ENCODE measurements around the gene RPL10A. TPM values are rescaled to one million over a fixed set of nuclear protein-coding genes. Genes with fewer than 3 reads are reported as not detected.
A peak's percentile ranks its signal among the peaks of the same experiment; 100 is the strongest.
"Not testable (repeated sequence)": the region's sequence is repeated elsewhere in the genome, so short reads cannot be mapped to it uniquely, and the experiment has no call there.

RPL10A gene
- total RNA-seq, 6 donors from 2014 or later = 474 to 1,092 (median 918) TPM

DNA sequence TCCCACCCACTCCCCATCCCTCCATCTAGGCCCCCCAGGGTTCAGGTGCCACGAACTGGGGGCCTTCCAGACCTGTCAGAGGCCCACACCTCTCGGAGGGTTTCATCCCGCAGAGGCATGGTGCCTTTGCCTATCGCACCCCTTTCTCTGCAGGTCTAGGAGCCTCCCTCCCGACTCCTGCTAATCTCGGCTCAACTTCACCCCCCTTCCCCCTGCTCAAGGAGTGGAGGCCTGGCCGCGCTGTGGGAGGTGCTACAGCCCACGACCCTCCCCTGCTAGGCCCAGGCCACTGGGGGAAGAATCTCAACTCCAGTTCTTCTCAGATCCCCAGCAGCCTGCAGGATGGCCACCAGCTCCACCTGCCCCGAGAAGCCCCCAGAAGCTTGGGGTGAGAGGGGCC lies 44.5 kb downstream of the RPL10A start, which contains the start of gene TULP1:
TSS of gene TULP1 (minus strand) at position 157 of the 400 bp plus-strand sequence. CDS start at position 119, 38 bp downstream.
- peak in 1 of 2 donors; percentile 42 for DNase-seq
- H3K36me3 ChIP-seq = no peaks in the 10 kb centered on the region
- WGBS, 2 donors = 90 to 92% methylated on average over 9 to 10 of the region's 10 CpGs
- peaks cover 0 to 9% (median 8%) of the 10 kb centered on the region in 4 donors for H3K4me1 ChIP-seq
- H3K4me3 ChIP-seq = peak within 1 kb of the TSS in 1 of 4 donors; percentile 3
- no peak for ATAC-seq (ENCODE audit: low FRiP score in 2 of 2)
- H3K9me3 ChIP-seq = no peaks in the 10 kb centered on the region
- peaks cover 0 to 17% (median 9%) of the 10 kb centered on the region in 4 donors for H3K27me3 ChIP-seq
- no peak for TF ChIP-seq POLR2A (IDR thresholded peaks at IDR 0.05)
- TF ChIP-seq POLR2AphosphoS5 (IDR thresholded peaks at IDR 0.05) = no peak
- TF ChIP-seq, protein P1, sequence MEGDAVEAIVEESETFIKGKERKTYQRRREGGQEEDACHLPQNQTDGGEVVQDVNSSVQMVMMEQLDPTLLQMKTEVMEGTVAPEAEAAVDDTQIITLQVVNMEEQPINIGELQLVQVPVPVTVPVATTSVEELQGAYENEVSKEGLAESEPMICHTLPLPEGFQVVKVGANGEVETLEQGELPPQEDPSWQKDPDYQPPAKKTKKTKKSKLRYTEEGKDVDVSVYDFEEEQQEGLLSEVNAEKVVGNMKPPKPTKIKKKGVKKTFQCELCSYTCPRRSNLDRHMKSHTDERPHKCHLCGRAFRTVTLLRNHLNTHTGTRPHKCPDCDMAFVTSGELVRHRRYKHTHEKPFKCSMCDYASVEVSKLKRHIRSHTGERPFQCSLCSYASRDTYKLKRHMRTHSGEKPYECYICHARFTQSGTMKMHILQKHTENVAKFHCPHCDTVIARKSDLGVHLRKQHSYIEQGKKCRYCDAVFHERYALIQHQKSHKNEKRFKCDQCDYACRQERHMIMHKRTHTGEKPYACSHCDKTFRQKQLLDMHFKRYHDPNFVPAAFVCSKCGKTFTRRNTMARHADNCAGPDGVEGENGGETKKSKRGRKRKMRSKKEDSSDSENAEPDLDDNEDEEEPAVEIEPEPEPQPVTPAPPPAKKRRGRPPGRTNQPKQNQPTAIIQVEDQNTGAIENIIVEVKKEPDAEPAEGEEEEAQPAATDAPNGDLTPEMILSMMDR (IDR thresholded peaks at IDR 0.05) = no peak
- no peak for TF ChIP-seq EP300 (IDR thresholded peaks at IDR 0.05)
- H3K27ac ChIP-seq = no peak within 1 kb of the TSS

DNA sequence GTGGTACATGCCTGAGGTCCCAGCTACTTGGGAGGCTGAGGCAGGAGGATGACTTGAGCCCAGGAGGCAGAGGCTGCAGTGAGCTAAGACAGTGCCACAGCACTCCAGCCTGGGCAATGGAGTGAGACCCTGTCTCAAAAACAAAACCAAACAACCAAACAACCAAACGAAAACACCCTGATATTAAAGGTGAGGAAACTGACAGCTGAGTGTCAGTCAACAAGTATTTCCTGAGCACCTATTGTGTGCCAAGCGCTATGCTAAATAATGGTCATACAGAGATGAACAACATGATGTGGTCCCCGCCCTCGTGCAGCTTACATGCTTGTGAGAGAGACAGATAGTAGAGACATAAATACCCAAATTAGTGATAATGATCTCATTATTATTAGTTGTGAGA lies 46.4 kb downstream of the RPL10A start:
- peaks cover 0 to 17% (median 9%) of the 10 kb centered on the region in 4 donors for H3K27me3 ChIP-seq
- H3K4me1 ChIP-seq = peaks cover 0 to 9% (median 8%) of the 10 kb centered on the region in 4 donors
- 70 to 71% methylated on average over 4 of the region's 4 CpGs for WGBS, 2 donors

DNA sequence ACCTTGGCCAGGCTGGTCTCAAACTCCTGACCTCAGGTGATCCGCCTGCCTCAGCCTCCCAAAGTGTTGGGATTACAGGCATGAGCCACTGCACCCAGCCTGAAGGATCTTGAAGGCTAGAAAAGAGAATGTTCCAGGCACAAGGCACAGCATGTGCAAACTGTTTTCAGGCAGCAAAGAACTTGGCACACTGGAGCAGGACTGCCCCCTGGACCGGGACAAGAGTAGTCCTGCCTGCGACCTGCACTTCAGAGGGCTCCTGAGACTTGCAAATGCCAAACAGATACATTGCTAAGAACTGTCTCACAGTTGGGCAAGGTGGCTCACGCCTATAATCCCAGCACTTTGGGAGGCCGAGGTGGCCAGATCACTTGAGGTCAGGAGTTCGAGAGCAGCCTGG lies 47.7 kb downstream of the RPL10A start:
- 76 to 83% methylated on average over 4 to 6 of the region's 6 CpGs for WGBS, 2 donors
- DNase-seq; H3K27ac ChIP-seq; H3K4me1 ChIP-seq; H3K9me3 ChIP-seq; H3K4me3 ChIP-seq; H3K36me3 ChIP-seq; ATAC-seq (ENCODE audit: low FRiP score in 2 of 2): not testable (repeated sequence)
- peaks cover 0 to 15% (median 9%) of the 10 kb centered on the region in 4 donors for H3K27me3 ChIP-seq

More for the DNA sequence above, 46.4 kb downstream of the RPL10A start:
- Histone ChIP-seq H3K9me3 (no peaks in the 10 kb centered on the region), H3K4me3 (no peak overlapping the region), H3K36me3 (no peaks in the 10 kb centered on the region), H3K27ac (no peak overlapping the region)
- ATAC-seq (ENCODE audit: low FRiP score in 2 of 2) (no peak), DNase-seq (no peak)
- TF ChIP-seq POLR2A (IDR thresholded peaks at IDR 0.05) (no peak), POLR2AphosphoS5 (IDR thresholded peaks at IDR 0.05) (no peak), EP300 (IDR thresholded peaks at IDR 0.05) (no peak)
- TF ChIP-seq, protein P1 (IDR thresholded peaks at IDR 0.05) = no peak

DNA sequence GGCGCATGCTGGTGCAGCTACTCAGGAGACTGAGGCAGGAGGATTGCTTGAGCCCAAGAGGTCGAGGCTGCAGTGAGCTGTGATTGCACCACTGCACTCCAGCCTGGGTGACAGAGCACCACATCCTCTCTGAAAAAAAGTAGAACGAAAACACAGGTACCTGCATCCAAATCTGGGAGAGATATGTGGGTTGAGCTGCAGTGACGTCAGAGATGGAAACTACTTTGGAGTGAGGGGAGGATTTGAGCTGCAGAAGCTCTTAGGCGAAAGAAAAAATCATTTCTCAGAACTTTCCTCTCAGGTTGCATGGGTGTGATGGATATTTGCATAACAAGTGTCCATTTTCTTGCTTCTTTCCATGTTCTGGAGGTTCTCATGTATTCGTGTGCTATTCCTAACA lies 48.5 kb downstream of the RPL10A start:
- 70 to 75% methylated on average over 6 of the region's 6 CpGs for WGBS, 2 donors

DNA sequence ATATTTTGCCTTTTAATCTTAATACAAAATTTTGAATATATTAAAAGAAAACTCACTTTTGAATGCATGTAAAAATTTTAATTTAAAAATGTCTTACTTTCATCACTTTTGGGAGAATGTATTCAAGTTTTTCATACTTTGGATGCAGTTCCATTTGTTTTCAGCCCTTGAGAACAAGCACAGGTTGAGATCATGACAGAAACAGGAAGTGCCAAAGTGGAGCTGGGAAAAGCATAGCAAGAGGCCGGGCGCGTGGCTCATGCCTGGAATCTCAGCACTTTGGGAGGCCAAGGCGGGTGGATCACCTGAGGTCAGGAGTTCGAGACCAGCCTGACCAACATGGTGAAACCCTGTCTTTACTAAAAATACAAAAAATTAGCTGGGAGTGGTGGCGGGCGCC lies 49.8 kb downstream of the RPL10A start:
- not testable (repeated sequence) for H3K9me3 ChIP-seq; ATAC-seq (ENCODE audit: low FRiP score in 2 of 2); DNase-seq; H3K4me1 ChIP-seq; H3K36me3 ChIP-seq; H3K4me3 ChIP-seq; H3K27me3 ChIP-seq; H3K27ac ChIP-seq
- 84 to 86% methylated on average over 7 of the region's 7 CpGs for WGBS, 2 donors

More for the DNA sequence above, 48.5 kb downstream of the RPL10A start:
- no peak overlapping the region for H3K4me3 ChIP-seq
- H3K9me3 ChIP-seq = no peaks in the 10 kb centered on the region
- H3K27ac ChIP-seq = no peak overlapping the region
- peaks cover 0 to 5% (median 4%) of the 10 kb centered on the region in 4 donors for H3K4me1 ChIP-seq
- H3K36me3 ChIP-seq = no peaks in the 10 kb centered on the region
- H3K27me3 ChIP-seq = peaks cover 0 to 8% (median 3%) of the 10 kb centered on the region in 4 donors
- no peak for ATAC-seq (ENCODE audit: low FRiP score in 2 of 2)
- TF ChIP-seq POLR2AphosphoS5 (IDR thresholded peaks at IDR 0.05) = no peak
- TF ChIP-seq POLR2A (IDR thresholded peaks at IDR 0.05) = no peak
- TF ChIP-seq EP300 (IDR thresholded peaks at IDR 0.05) = no peak
- TF ChIP-seq, protein P1 (IDR thresholded peaks at IDR 0.05) = no peak
- no peak for DNase-seq

Data from upper lobe of left lung (tissue), 6 donors.